ENCODE results near the gene TANGO6. TPM values are rescaled to one million over a fixed set of nuclear protein-coding genes. Genes with fewer than 3 reads are reported as not detected.

The TANGO6 gene
- total and polyA plus RNA-seq, 12 donors = 1.9 to 17.9 (median 10.9) TPM

DNA sequence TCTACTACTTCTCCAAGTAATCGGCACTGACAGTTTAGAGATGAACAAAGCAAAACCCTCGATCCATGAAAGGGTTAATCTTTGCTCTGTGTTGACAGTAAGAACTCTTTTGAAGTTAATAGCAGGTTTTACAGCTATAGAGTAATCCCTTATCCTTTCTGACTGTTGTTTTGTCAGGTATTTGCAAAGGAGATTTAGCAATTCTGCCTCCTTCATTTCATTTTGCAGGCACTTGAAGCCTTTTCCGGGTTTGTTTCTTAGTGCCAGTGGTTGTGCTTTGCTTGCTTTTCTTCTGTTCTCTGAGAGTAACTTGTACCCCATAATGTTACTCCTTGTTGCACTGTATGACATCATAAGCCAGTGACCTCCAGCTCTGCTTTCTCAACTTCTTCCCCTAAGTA lies 64.5 kb downstream of the TANGO6 start:
- H3K4me1 ChIP-seq (replicated peaks in 1 of 2) = peaks cover 4 to 9% of the 10 kb centered on the region in 2 donors
- 72 to 81% (median 78%) methylated on average over 3 of the region's 3 CpGs for WGBS, 4 donors
- H3K36me3 ChIP-seq (replicated peaks in 1 of 2) = no peaks in the 10 kb centered on the region
- H3K27ac ChIP-seq = no peak overlapping the region
- no peak overlapping the region for H3K4me3 ChIP-seq
- H3K9me3 ChIP-seq (replicated peaks in 1 of 3) = no peaks in the 10 kb centered on the region
- no peaks in the 10 kb centered on the region for H3K27me3 ChIP-seq
- no peak for DNase-seq
- TF ChIP-seq POLR2A (IDR thresholded peaks at IDR 0.05) = no peak
- TF ChIP-seq, protein P1, sequence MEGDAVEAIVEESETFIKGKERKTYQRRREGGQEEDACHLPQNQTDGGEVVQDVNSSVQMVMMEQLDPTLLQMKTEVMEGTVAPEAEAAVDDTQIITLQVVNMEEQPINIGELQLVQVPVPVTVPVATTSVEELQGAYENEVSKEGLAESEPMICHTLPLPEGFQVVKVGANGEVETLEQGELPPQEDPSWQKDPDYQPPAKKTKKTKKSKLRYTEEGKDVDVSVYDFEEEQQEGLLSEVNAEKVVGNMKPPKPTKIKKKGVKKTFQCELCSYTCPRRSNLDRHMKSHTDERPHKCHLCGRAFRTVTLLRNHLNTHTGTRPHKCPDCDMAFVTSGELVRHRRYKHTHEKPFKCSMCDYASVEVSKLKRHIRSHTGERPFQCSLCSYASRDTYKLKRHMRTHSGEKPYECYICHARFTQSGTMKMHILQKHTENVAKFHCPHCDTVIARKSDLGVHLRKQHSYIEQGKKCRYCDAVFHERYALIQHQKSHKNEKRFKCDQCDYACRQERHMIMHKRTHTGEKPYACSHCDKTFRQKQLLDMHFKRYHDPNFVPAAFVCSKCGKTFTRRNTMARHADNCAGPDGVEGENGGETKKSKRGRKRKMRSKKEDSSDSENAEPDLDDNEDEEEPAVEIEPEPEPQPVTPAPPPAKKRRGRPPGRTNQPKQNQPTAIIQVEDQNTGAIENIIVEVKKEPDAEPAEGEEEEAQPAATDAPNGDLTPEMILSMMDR (IDR thresholded peaks at IDR 0.05) = no peak
- intact Hi-C loops (cut with DNase I) = loop anchor here in 1 of 2 donors (10.0 kb wide), 1 partner anchor 197 kb away; the partner anchor contains the start of gene HAS3

DNA sequence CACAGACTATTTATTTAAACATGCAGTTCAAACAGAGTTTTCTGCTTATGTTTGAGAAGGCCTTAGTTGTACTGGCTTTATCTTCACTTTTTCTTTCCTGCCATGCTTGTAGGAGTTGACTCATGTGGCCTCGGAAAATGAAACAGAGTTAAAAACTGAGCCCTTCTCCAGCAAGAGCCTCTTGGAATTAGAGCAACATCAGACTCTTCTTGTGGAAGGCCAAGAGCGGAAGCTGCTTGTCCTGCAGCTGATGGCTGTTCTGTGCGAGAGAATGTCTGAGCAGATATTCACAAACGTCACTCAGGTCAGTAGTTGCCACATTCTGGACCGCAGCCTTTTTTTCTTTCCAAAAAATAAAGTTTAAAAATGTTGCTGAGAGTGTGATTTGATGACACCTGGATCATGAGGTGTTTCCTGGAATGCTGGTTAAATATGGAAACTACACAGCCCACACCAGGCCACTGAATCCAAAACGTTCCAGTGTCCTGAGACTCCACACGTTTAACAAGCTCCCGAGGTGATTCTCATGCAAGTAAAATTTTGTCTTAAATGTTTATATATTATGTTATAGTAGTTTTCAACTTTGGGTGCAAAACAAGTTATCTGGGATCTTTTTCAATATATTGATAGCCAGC lies 65.9 kb downstream of the TANGO6 start:
- no peaks in the 10 kb centered on the region for H3K27me3 ChIP-seq
- no peak overlapping the region for H3K27ac ChIP-seq
- no peaks in the 10 kb centered on the region for H3K36me3 ChIP-seq (replicated peaks in 1 of 2)

DNA sequence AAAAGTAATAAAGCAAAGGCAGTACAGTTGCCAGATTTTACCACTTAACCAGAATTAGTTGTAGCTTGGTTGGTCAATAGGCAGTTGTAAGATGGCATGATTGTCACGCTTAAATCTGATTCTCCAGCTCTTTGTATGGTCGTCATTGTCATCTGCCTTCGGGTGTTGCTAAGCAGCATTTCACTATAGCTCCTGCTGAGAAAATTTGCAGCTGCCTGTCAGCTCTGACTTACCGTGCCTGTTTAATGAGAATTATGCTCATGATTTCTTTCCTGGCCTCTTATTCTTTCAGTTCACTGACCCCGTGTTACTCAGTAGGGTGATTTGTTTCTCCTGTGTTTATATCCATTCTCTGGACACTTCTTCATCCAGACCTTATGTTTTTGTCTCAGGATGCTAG lies 66.7 kb downstream of the TANGO6 start:
- Histone ChIP-seq H3K36me3 (replicated peaks in 1 of 2) (no peaks in the 10 kb centered on the region), H3K4me3 (no peak overlapping the region), H3K27ac (no peak overlapping the region), H3K9me3 (replicated peaks in 1 of 3) (no peaks in the 10 kb centered on the region), H3K27me3 (no peaks in the 10 kb centered on the region), H3K4me1 (replicated peaks in 1 of 2) (peaks cover 4 to 9% of the 10 kb centered on the region in 2 donors)
- no peak for TF ChIP-seq POLR2A (IDR thresholded peaks at IDR 0.05)
- TF ChIP-seq, protein P1 (IDR thresholded peaks at IDR 0.05) = no peak
- DNase-seq = no peak
- intact Hi-C loops (cut with DNase I) = no loop called here
- WGBS, 4 donors = 74 to 87% (median 81%) methylated on average over 5 of the region's 5 CpGs

More for the DNA sequence above, 65.9 kb downstream of the TANGO6 start:
- Histone ChIP-seq H3K4me1 (replicated peaks in 1 of 2) (peaks cover 4 to 9% of the 10 kb centered on the region in 2 donors), H3K9me3 (replicated peaks in 1 of 3) (no peaks in the 10 kb centered on the region), H3K4me3 (no peak overlapping the region)
- WGBS, 4 donors = 57 to 73% (median 65%) methylated on average over 8 of the region's 8 CpGs
- intact Hi-C loops (cut with DNase I) = loop anchor here in 1 of 2 donors (10.0 kb wide), 1 partner anchor 196 kb away; the partner anchor contains the start of gene HAS3
- DNase-seq = peak in 5 of 7 donors; percentile 9 to 32 (median 24)
- TF ChIP-seq, protein P1 (IDR thresholded peaks at IDR 0.05) = no peak
- no peak for TF ChIP-seq POLR2A (IDR thresholded peaks at IDR 0.05)

DNA sequence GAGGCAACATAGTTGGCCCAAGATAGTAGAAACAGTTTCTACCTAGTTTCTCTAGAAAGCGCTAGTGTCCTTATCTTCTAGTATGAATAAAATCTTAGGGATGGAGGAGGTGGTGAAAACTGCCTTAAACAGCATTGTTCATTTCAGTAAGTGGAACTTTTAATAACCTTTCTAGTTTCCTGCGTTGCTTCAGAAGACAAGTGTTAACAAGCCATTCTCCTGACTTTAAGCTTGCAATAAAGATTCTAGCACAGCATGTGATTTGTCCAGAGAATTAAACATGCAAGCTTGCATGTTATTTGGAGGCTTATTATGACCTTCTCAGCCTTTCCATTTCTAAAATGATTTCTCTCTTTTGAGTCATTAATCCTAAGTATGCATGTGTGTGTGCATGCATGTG lies 72.3 kb downstream of the TANGO6 start:
- Histone ChIP-seq H3K4me3 (no peak overlapping the region), H3K36me3 (replicated peaks in 1 of 2) (peaks cover 0 to 13% of the 10 kb centered on the region in 2 donors), H3K27ac (no peak overlapping the region), H3K27me3 (no peaks in the 10 kb centered on the region), H3K9me3 (replicated peaks in 1 of 3) (no peaks in the 10 kb centered on the region), H3K4me1 (replicated peaks in 1 of 2) (no peaks in the 10 kb centered on the region)
- DNase-seq = no peak
- WGBS, 4 donors = 89 to 95% (median 93%) methylated on average over 2 of the region's 2 CpGs
- no peak for TF ChIP-seq POLR2A (IDR thresholded peaks at IDR 0.05)
- TF ChIP-seq, protein P1 (IDR thresholded peaks at IDR 0.05) = no peak
- intact Hi-C loops (cut with DNase I) = no loop called here

Measured in adrenal gland (tissue), 12 donors.